ENCODE measurements around the gene KLHL42. TPM values are rescaled to one million over a fixed set of nuclear protein-coding genes. Genes with fewer than 3 reads are reported as not detected.

KLHL42 gene
- total and polyA plus RNA-seq, 4 donors = 7.5 to 32.5 (median 15.3) TPM

DNA sequence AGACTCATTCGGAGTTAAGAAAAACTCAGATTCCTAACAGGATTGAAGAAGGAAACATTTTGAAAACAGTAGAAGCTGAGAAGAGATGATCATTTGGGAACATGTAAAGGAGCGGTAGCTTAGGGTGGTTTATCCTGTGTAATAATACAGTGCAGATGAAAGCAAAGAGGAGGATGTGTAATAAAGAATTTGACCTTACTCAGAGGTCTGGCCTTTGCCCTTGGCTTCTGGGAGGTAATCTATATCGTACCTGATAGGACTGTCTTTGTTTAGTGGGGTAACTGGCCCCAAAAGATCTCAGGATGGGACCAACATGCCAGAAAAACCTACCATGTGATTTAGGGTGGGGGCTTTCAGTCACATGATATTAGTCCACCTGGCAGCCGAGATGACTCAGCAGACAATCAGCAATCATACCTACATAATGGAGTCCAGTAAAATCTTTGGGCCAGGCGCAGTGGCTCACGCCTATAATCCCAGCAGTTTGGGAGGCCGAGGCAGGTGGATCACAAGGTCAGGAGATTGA, 23.3 kb upstream of the KLHL42 start:
- TF ChIP-seq, protein P1, sequence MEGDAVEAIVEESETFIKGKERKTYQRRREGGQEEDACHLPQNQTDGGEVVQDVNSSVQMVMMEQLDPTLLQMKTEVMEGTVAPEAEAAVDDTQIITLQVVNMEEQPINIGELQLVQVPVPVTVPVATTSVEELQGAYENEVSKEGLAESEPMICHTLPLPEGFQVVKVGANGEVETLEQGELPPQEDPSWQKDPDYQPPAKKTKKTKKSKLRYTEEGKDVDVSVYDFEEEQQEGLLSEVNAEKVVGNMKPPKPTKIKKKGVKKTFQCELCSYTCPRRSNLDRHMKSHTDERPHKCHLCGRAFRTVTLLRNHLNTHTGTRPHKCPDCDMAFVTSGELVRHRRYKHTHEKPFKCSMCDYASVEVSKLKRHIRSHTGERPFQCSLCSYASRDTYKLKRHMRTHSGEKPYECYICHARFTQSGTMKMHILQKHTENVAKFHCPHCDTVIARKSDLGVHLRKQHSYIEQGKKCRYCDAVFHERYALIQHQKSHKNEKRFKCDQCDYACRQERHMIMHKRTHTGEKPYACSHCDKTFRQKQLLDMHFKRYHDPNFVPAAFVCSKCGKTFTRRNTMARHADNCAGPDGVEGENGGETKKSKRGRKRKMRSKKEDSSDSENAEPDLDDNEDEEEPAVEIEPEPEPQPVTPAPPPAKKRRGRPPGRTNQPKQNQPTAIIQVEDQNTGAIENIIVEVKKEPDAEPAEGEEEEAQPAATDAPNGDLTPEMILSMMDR (IDR thresholded peaks at IDR 0.05; ENCODE audit: control extremely low read depth, extremely low read depth) = no peak
- H3K4me3 ChIP-seq = no peak overlapping the region
- ATAC-seq (ENCODE audit: insufficient read depth, low FRiP score) = no peak
- H3K36me3 ChIP-seq (ENCODE audit: control insufficient read depth in 4 of 4, insufficient read depth in 4 of 4, low read length in 4 of 4) = peaks cover 7 to 14% (median 9%) of the 10 kb centered on the region in 4 donors
- H3K27me3 ChIP-seq (ENCODE audit: control insufficient read depth in 3 of 3, insufficient read depth in 3 of 3, low read length in 2 of 3) = no peaks in the 10 kb centered on the region
- H3K9ac ChIP-seq (ENCODE audit: insufficient read depth in 1 of 2, low read length in 2 of 2) = no peak overlapping the region
- no peaks in the 10 kb centered on the region for H3K9me3 ChIP-seq (ENCODE audit: control insufficient read depth in 4 of 4, insufficient read depth in 3 of 4, low read length in 3 of 4)
- WGBS, 2 donors = 97 to 98% methylated on average over 7 of the region's 7 CpGs
- no peak for DNase-seq
- H3K27ac ChIP-seq (ENCODE audit: low read depth in 1 of 2, low read length in 1 of 2) = no peak overlapping the region
- H3K4me1 ChIP-seq (ENCODE audit: control insufficient read depth in 5 of 5, insufficient read depth in 5 of 5, low read length in 5 of 5) = no peaks in the 10 kb centered on the region

DNA sequence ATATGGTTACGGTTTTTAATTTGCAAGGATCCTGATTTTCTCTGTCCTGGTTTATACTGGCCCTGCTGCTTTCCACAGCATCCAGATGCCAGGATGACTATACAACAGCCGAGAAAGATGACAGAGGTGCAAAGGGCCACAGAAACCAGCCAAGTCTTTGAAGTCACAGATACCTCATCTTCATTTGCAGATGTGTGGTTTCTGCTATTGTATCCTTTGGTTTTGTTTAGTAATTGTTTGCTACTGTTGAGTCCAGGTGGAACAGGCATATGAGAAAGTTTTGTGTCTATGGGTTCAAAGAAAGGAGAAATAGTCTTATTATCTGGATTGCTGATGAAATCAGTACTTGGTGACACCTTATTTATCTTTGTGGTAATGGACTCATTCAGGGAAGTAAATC, 17.3 kb upstream of the KLHL42 start:
- TF ChIP-seq, protein P1 (IDR thresholded peaks at IDR 0.05; ENCODE audit: control extremely low read depth, extremely low read depth) = no peak
- Histone ChIP-seq H3K27me3 (ENCODE audit: control insufficient read depth in 3 of 3, insufficient read depth in 3 of 3, low read length in 2 of 3) (no peaks in the 10 kb centered on the region), H3K4me1 (ENCODE audit: control insufficient read depth in 5 of 5, insufficient read depth in 5 of 5, low read length in 5 of 5) (no peaks in the 10 kb centered on the region), H3K9ac (ENCODE audit: insufficient read depth in 1 of 2, low read length in 2 of 2) (no peak overlapping the region), H3K4me3 (no peak overlapping the region), H3K27ac (ENCODE audit: low read depth in 1 of 2, low read length in 1 of 2) (no peak overlapping the region), H3K9me3 (ENCODE audit: control insufficient read depth in 4 of 4, insufficient read depth in 3 of 4, low read length in 3 of 4) (no peaks in the 10 kb centered on the region), H3K36me3 (ENCODE audit: control insufficient read depth in 4 of 4, insufficient read depth in 4 of 4, low read length in 4 of 4) (peaks cover 0 to under 1% (median 0%) of the 10 kb centered on the region in 4 donors)
- 84 to 89% methylated on average over 2 of the region's 2 CpGs for WGBS, 2 donors
- no peak for DNase-seq
- no peak for ATAC-seq (ENCODE audit: insufficient read depth, low FRiP score)

DNA sequence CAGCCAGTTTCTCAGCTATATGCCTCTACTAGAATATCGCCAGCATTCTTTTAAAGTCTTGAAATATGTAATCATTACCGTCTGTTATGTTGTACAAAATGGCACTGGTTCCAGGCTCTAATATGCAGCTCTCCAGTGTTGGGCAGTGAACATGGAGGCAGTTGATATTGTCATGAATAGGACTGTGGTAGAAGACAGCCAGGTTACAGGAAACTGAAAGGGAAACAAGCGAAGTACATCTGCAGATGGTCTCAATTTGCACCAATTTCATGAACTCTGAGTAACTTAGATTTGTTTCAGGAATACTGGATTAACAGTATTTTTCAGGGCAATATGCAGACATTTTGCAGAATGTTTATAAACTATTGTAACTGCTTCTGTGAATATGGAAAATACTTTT, 13.4 kb upstream of the KLHL42 start:
- H3K4me1 ChIP-seq (ENCODE audit: control insufficient read depth in 5 of 5, insufficient read depth in 5 of 5, low read length in 5 of 5) = no peaks in the 10 kb centered on the region
- H3K4me3 ChIP-seq = no peak overlapping the region
- TF ChIP-seq, protein P1 (IDR thresholded peaks at IDR 0.05; ENCODE audit: control extremely low read depth, extremely low read depth) = no peak
- WGBS, 2 donors = 95% methylated on average over 3 of the region's 3 CpGs
- no peaks in the 10 kb centered on the region for H3K9me3 ChIP-seq (ENCODE audit: control insufficient read depth in 4 of 4, insufficient read depth in 3 of 4, low read length in 3 of 4)
- DNase-seq (no peak), ATAC-seq (ENCODE audit: insufficient read depth, low FRiP score) (no peak)
- H3K27ac ChIP-seq (ENCODE audit: low read depth in 1 of 2, low read length in 1 of 2) = no peak overlapping the region
- H3K36me3 ChIP-seq (ENCODE audit: control insufficient read depth in 4 of 4, insufficient read depth in 4 of 4, low read length in 4 of 4) = no peaks in the 10 kb centered on the region
- no peaks in the 10 kb centered on the region for H3K27me3 ChIP-seq (ENCODE audit: control insufficient read depth in 3 of 3, insufficient read depth in 3 of 3, low read length in 2 of 3)
- H3K9ac ChIP-seq (ENCODE audit: insufficient read depth in 1 of 2, low read length in 2 of 2) = no peak overlapping the region

DNA sequence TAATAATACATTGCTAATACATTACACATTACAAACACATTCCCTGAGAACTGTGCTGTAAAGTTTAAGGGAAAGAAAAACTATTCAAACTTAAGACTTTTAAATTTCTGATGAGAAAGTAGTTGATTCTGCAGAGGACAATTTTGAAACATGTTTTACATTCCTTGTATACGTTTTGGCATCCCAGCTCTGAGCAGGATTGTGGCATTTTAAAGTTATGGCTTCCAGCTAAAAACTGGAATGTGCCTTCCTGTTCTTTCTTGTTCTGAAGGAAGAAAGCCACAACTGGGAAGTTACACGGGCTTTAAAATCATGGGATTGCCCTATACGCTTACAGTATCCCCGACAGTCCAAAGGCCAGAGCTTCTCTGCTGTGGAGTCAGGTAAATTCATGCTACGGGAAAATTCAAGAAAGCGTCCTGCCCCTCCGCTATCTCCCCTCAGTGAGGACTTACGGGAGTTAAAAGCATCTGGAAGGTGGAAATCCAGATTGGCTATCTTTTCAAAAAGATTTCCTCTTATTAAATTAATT, 10.8 kb upstream of the KLHL42 start:
- Histone ChIP-seq H3K4me1 (ENCODE audit: control insufficient read depth in 5 of 5, insufficient read depth in 5 of 5, low read length in 5 of 5) (no peaks in the 10 kb centered on the region), H3K9me3 (ENCODE audit: control insufficient read depth in 4 of 4, insufficient read depth in 3 of 4, low read length in 3 of 4) (no peaks in the 10 kb centered on the region), H3K9ac (ENCODE audit: insufficient read depth in 1 of 2, low read length in 2 of 2) (no peak overlapping the region), H3K36me3 (ENCODE audit: control insufficient read depth in 4 of 4, insufficient read depth in 4 of 4, low read length in 4 of 4) (no peaks in the 10 kb centered on the region), H3K4me3 (no peak overlapping the region), H3K27me3 (ENCODE audit: control insufficient read depth in 3 of 3, insufficient read depth in 3 of 3, low read length in 2 of 3) (no peaks in the 10 kb centered on the region), H3K27ac (ENCODE audit: low read depth in 1 of 2, low read length in 1 of 2) (no peak overlapping the region)
- WGBS, 2 donors = 83 to 86% methylated on average over 8 of the region's 8 CpGs
- ATAC-seq (ENCODE audit: insufficient read depth, low FRiP score) (no peak), DNase-seq (no peak)
- TF ChIP-seq, protein P1 (IDR thresholded peaks at IDR 0.05; ENCODE audit: control extremely low read depth, extremely low read depth) = no peak

Data from lung (tissue), 12 donors.